AG09319 (cell line): ENCODE results near the gene ST6GALNAC4.

Experiments
- DNase-seq: peaks from one replicate; pipeline ENCODE4 v3.0.0-alpha.2; 2010; ENCODE audit warnings: low read depth; ENCODE audit errors: extremely low read depth
- CTCF ChIP-seq: IDR thresholded peaks from 2 replicates; pipeline ENCODE4 v1.5.1; 2011; ENCODE audit warnings: low read depth, mild to moderate bottlenecking, inconsistent platforms, low read length, moderate library complexity

The ST6GALNAC4 gene

GRCh38 chr9:127935765-127936221 is 19.0 kb upstream of the ST6GALNAC4 start:
- TF ChIP-seq CTCF: no peak
- DNase-seq: no peak

DNA sequence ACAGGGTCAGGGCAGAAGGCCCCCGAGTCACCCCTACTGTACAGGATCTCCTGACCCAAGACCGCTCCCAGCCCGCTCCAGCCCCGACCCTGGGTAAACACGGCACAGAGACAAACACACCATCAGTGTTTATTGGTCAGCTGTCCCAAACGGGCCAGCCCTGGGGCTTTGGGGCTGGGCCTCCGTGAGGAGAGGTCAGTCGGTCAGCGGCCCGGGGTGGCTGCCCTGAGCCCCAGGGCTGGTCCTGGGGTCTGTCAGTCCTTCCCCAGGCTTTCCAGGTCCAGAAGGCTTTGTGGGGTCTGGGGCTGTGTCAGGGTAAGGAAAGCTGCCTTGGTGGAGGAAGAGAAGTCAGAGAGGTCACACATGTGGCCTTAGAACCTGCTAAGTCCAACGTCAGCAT is 18.1 kb upstream of the ST6GALNAC4 start:
- no peak for DNase-seq
- no peak for TF ChIP-seq CTCF

- no peak for TF ChIP-seq CTCF
- no peak for DNase-seq
Measured at GRCh38 chr9:127934248-127934647, 17.4 kb upstream of the ST6GALNAC4 start.

GRCh38 chr9:127931092-127931881 is 14.4 kb upstream of the ST6GALNAC4 start:
- DNase-seq: no peak
- no peak for TF ChIP-seq CTCF

- TF ChIP-seq CTCF: peak; percentile 26
- no peak for DNase-seq
Measured at GRCh38 chr9:127930231-127931091, 13.6 kb upstream of the ST6GALNAC4 start, which contains the start of gene PIP5KL1. Gene PIP5KL1, minus strand, starts transcription at chr9:127930777. Its CDS starts 25 bp downstream, at chr9:127930752.

- no peak for TF ChIP-seq CTCF
Measured at GRCh38 chr9:127929625-127929979, 12.8 kb upstream of the ST6GALNAC4 start.

More at GRCh38 chr9:127929625-127929979, 12.8 kb upstream of the ST6GALNAC4 start:
- no peak for DNase-seq
